ENCODE measurements around the gene TMEM131.
"Not testable (repeated sequence)": the region's sequence is repeated elsewhere in the genome, so short reads cannot be mapped to it uniquely, and the experiment has no call there.

TMEM131 gene

DNA sequence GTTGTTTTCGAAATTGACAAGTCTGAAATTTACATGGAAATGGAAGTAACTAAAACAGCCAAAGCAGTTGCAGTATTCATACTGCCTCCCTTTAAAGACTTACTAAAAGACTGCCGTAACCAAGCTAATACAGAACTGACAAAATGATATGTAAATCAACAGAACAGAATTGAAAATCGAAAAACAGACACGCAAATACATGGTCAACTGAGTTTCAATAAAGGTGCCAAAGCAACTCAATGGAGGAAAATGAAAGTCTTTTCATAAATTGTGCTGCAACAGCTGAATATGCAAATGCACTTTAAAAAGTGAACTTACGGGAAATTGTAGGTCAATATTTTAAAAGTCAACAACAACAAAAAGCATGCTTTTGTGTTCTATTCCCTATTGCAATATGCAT, 34.2 kb downstream of the TMEM131 start:
- Histone ChIP-seq H3K27me3 (ENCODE audit: insufficient read depth, low read length) (no peaks in the 10 kb centered on the region), H4K8ac (ENCODE audit: low read depth, low read length) (no peak overlapping the region), H2BK5ac (ENCODE audit: low read depth, low read length, poor library complexity) (no peak overlapping the region), H3K4me1 (ENCODE audit: control insufficient read depth in 1 of 2, insufficient read depth in 2 of 2, low read length in 2 of 2) (peaks cover 0 to 2% of the 10 kb centered on the region in 2 experiments), H3K4ac (ENCODE audit: low read depth, low read length) (no peak overlapping the region), H3K4me2 (ENCODE audit: low read length) (no peak overlapping the region), H2AFZ (ENCODE audit: insufficient read depth, low read length, poor library complexity) (no peak overlapping the region), H3K14ac (ENCODE audit: low read length) (no peak overlapping the region), H3K23ac (ENCODE audit: low read length) (no peak overlapping the region), H3K27ac (ENCODE audit: low read depth, low read length) (no peak overlapping the region), H3K36me3 (ENCODE audit: control insufficient read depth in 1 of 2, insufficient read depth in 2 of 2, low read length in 2 of 2) (no peaks in the 10 kb centered on the region), H2BK12ac (ENCODE audit: low read length) (no peak overlapping the region), H3K18ac (ENCODE audit: low read length) (no peak overlapping the region), H4K91ac (ENCODE audit: low read depth, low read length) (no peak overlapping the region), H3K9me3 (ENCODE audit: insufficient read depth, low read depth, low read length) (no peaks in the 10 kb centered on the region), H2AK5ac (ENCODE audit: low read length) (no peak overlapping the region), H3K79me2 (ENCODE audit: control insufficient read depth, insufficient read depth, low read length, poor library complexity) (peaks cover 3% of the 10 kb centered on the region), H3K79me1 (ENCODE audit: low read length) (no peaks in the 10 kb centered on the region), H2BK120ac (ENCODE audit: insufficient read depth, low read length, poor library complexity) (no peak overlapping the region), H4K12ac (ENCODE audit: low read depth, low read length) (no peak overlapping the region), H3K4me3 (ENCODE audit: low read depth, low read length) (no peak overlapping the region), H3K9ac (ENCODE audit: low read length) (no peak overlapping the region)
- DNase-seq, result no peak
- WGBS (ENCODE audit: extremely low coverage, insufficient coverage, insufficient read length), result no CpG with 5 or more reads among the region's 5 CpGs

GRCh38 chr2:97958184-97958583, 37.6 kb downstream of the TMEM131 start:
- H3K36me3 ChIP-seq (ENCODE audit: control insufficient read depth in 1 of 2, insufficient read depth in 2 of 2, low read length in 2 of 2), result no peaks in the 10 kb centered on the region
- H3K23ac ChIP-seq (ENCODE audit: low read length), result no peak overlapping the region
- H2BK120ac ChIP-seq (ENCODE audit: insufficient read depth, low read length, poor library complexity), result no peak overlapping the region
- H3K4me2 ChIP-seq (ENCODE audit: low read length), result no peak overlapping the region
- no CpG with 5 or more reads among the region's 2 CpGs for WGBS (ENCODE audit: extremely low coverage, insufficient coverage, insufficient read length)
- no peak overlapping the region for H2AK5ac ChIP-seq (ENCODE audit: low read length)
- H3K27me3 ChIP-seq (ENCODE audit: insufficient read depth, low read length), result no peaks in the 10 kb centered on the region
- H3K18ac ChIP-seq (ENCODE audit: low read length), result no peak overlapping the region
- H3K4me3 ChIP-seq (ENCODE audit: low read depth, low read length), result no peak overlapping the region
- H2BK5ac ChIP-seq (ENCODE audit: low read depth, low read length, poor library complexity), result no peak overlapping the region
- no peak overlapping the region for H4K12ac ChIP-seq (ENCODE audit: low read depth, low read length)
- H2AFZ ChIP-seq (ENCODE audit: insufficient read depth, low read length, poor library complexity), result no peak overlapping the region
- H3K9ac ChIP-seq (ENCODE audit: low read length), result no peak overlapping the region
- H3K4ac ChIP-seq (ENCODE audit: low read depth, low read length), result no peak overlapping the region
- H3K4me1 ChIP-seq (ENCODE audit: control insufficient read depth in 1 of 2, insufficient read depth in 2 of 2, low read length in 2 of 2), result peaks cover 0 to 2% of the 10 kb centered on the region in 2 experiments
- DNase-seq, result no peak
- H3K79me2 ChIP-seq (ENCODE audit: control insufficient read depth, insufficient read depth, low read length, poor library complexity), result peaks cover 3% of the 10 kb centered on the region
- H4K91ac ChIP-seq (ENCODE audit: low read depth, low read length), result no peak overlapping the region
- no peak overlapping the region for H3K14ac ChIP-seq (ENCODE audit: low read length)
- no peak overlapping the region for H4K8ac ChIP-seq (ENCODE audit: low read depth, low read length)
- H3K27ac ChIP-seq (ENCODE audit: low read depth, low read length), result no peak overlapping the region
- H3K9me3 ChIP-seq (ENCODE audit: insufficient read depth, low read depth, low read length), result no peaks in the 10 kb centered on the region
- no peaks in the 10 kb centered on the region for H3K79me1 ChIP-seq (ENCODE audit: low read length)
- no peak overlapping the region for H2BK12ac ChIP-seq (ENCODE audit: low read length)

GRCh38 chr2:97957432-97958183, 38.1 kb downstream of the TMEM131 start:
- Histone ChIP-seq H3K36me3 (ENCODE audit: control insufficient read depth in 1 of 2, insufficient read depth in 2 of 2, low read length in 2 of 2) (no peaks in the 10 kb centered on the region), H3K79me2 (ENCODE audit: control insufficient read depth, insufficient read depth, low read length, poor library complexity) (peaks cover 3% of the 10 kb centered on the region), H3K79me1 (ENCODE audit: low read length) (no peaks in the 10 kb centered on the region), H4K8ac (ENCODE audit: low read depth, low read length) (no peak overlapping the region), H2BK5ac (ENCODE audit: low read depth, low read length, poor library complexity) (no peak overlapping the region), H2BK120ac (ENCODE audit: insufficient read depth, low read length, poor library complexity) (no peak overlapping the region), H3K27me3 (ENCODE audit: insufficient read depth, low read length) (no peaks in the 10 kb centered on the region), H2AFZ (ENCODE audit: insufficient read depth, low read length, poor library complexity) (no peak overlapping the region), H3K4me2 (ENCODE audit: low read length) (no peak overlapping the region), H3K14ac (ENCODE audit: low read length) (no peak overlapping the region), H2AK5ac (ENCODE audit: low read length) (no peak overlapping the region), H3K9me3 (ENCODE audit: insufficient read depth, low read depth, low read length) (no peaks in the 10 kb centered on the region), H3K18ac (ENCODE audit: low read length) (no peak overlapping the region), H3K9ac (ENCODE audit: low read length) (no peak overlapping the region), H3K27ac (ENCODE audit: low read depth, low read length) (no peak overlapping the region), H4K91ac (ENCODE audit: low read depth, low read length) (no peak overlapping the region), H4K12ac (ENCODE audit: low read depth, low read length) (no peak overlapping the region), H3K4me1 (ENCODE audit: control insufficient read depth in 1 of 2, insufficient read depth in 2 of 2, low read length in 2 of 2) (peaks cover 0 to 2% of the 10 kb centered on the region in 2 experiments), H3K4ac (ENCODE audit: low read depth, low read length) (no peak overlapping the region), H2BK12ac (ENCODE audit: low read length) (no peak overlapping the region), H3K4me3 (ENCODE audit: low read depth, low read length) (no peak overlapping the region), H3K23ac (ENCODE audit: low read length) (no peak overlapping the region)
- peak in 1 of 2 donors; percentile 56 for DNase-seq
- WGBS (ENCODE audit: extremely low coverage, insufficient coverage, insufficient read length), result no CpG with 5 or more reads among the region's 5 CpGs

- H3K4ac ChIP-seq (ENCODE audit: low read depth, low read length); H3K9me3 ChIP-seq (ENCODE audit: insufficient read depth, low read depth, low read length); H3K4me1 ChIP-seq (ENCODE audit: control insufficient read depth in 1 of 2, insufficient read depth in 2 of 2, low read length in 2 of 2); H3K23ac ChIP-seq (ENCODE audit: low read length); H4K91ac ChIP-seq (ENCODE audit: low read depth, low read length); H3K4me3 ChIP-seq (ENCODE audit: low read depth, low read length); H2AK5ac ChIP-seq (ENCODE audit: low read length); H3K79me1 ChIP-seq (ENCODE audit: low read length); H3K27ac ChIP-seq (ENCODE audit: low read depth, low read length); H4K8ac ChIP-seq (ENCODE audit: low read depth, low read length); H4K12ac ChIP-seq (ENCODE audit: low read depth, low read length); H3K9ac ChIP-seq (ENCODE audit: low read length); H3K36me3 ChIP-seq (ENCODE audit: control insufficient read depth in 1 of 2, insufficient read depth in 2 of 2, low read length in 2 of 2); H3K79me2 ChIP-seq (ENCODE audit: control insufficient read depth, insufficient read depth, low read length, poor library complexity); H2BK120ac ChIP-seq (ENCODE audit: insufficient read depth, low read length, poor library complexity); H3K4me2 ChIP-seq (ENCODE audit: low read length); H3K18ac ChIP-seq (ENCODE audit: low read length); H3K14ac ChIP-seq (ENCODE audit: low read length); DNase-seq; H2BK12ac ChIP-seq (ENCODE audit: low read length); H2BK5ac ChIP-seq (ENCODE audit: low read depth, low read length, poor library complexity); H2AFZ ChIP-seq (ENCODE audit: insufficient read depth, low read length, poor library complexity); H3K27me3 ChIP-seq (ENCODE audit: insufficient read depth, low read length): not testable (repeated sequence)
- no CpG with 5 or more reads among the region's 13 CpGs for WGBS (ENCODE audit: extremely low coverage, insufficient coverage, insufficient read length)
These were observed 39.0 kb downstream of the TMEM131 start for GRCh38 chr2:97956753-97957152.
